VCaP (cell line): ENCODE measurements around the gene KPNA2.

Source experiments
- H3K27ac ChIP-seq: fragments of 450-650 bp; 2 replicates; pipeline ENCODE4 v1.5.1; 2017
- TF ChIP-seq, protein P1 (sequence below): fragments of 450-650 bp; conservative IDR thresholded peaks from 2 replicates; pipeline ENCODE4 v1.5.1; 2017; ENCODE audit warnings: mild to moderate bottlenecking, moderate library complexity

Gene KPNA2

DNA sequence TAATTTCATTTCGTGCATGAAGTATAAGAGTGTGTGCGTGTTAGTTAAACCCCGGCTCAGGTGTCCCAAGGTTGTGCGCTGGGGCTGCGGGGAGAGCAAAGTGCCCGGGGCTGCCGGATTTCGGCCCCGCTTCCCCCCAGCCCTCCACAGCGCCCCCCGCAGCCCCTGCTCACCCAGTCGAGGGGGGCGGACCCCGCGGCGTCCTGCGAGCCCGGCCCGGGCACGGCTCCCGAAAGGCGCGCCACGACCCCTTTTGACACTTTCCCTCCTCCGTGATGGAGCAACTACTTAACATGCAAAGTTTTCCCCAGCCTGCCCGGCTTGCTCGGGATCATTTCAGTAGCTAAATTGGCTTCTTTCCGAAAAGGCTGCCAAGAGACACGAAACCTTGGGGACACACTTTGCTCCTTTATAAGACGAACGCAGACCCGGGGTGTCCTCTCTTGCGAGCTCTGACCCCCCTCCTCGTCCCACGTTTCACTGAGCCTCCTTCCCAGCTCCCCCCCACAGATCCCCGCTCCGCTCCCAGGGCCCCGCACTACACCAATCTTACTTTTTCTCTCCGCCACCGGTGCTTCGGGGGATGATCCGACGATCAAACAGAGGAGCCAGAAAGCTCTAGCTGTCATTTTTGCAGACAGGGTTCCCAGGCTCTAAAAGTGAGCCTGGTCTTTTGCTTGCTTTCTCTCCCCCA, 39.8 kb upstream of the KPNA2 start:
- TF ChIP-seq, protein P1, sequence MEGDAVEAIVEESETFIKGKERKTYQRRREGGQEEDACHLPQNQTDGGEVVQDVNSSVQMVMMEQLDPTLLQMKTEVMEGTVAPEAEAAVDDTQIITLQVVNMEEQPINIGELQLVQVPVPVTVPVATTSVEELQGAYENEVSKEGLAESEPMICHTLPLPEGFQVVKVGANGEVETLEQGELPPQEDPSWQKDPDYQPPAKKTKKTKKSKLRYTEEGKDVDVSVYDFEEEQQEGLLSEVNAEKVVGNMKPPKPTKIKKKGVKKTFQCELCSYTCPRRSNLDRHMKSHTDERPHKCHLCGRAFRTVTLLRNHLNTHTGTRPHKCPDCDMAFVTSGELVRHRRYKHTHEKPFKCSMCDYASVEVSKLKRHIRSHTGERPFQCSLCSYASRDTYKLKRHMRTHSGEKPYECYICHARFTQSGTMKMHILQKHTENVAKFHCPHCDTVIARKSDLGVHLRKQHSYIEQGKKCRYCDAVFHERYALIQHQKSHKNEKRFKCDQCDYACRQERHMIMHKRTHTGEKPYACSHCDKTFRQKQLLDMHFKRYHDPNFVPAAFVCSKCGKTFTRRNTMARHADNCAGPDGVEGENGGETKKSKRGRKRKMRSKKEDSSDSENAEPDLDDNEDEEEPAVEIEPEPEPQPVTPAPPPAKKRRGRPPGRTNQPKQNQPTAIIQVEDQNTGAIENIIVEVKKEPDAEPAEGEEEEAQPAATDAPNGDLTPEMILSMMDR = no peak
- peak overlapping the region; percentile 31; the same call in 1 of the 2 replicates for H3K27ac ChIP-seq

DNA sequence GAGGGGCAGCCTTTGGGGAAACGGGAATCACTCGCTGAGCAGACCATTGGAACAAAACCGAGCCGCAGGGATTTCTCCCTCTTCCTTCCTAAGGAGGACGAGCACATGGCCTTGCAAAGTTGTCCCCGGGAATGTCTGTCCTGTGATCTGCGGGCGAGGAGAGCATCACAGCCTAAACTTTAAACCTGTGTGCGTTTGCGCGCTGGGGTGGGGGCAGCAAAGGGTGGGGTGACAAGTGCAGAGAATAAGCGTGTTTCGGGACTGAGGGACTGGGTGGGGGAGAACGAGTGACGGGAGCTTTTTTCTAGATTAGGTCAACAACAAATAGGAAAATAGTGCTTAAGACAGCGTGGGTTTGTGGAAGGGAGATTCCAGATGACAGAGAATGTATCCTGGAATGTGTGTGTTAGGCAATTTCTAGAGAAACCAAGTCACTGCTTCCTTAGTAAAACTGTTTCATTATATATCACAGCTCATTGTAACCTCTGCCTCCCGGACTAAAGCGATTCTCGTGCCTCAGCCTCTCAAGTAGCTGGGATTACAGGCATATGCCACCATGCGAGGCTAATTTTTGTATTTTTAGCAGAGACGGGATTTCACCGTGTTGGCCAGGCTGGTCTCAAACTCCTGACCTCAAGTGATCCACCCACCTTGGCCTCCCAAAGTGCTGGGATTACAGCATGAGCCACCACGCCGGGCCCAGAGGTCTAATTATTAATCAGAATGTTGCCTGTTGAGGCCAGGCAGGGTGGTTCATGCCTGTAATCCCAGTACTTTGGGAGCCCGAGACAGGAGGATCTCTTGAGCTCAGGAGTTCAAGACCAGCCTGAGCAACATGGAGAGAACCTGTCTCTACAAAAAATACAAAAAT, 39.0 kb upstream of the KPNA2 start, which contains the start of gene C17orf58:
C17orf58 (minus strand) TSS at position 169 of the 871 bp plus-strand sequence. CDS start 271 bp downstream, outside the sequence.
- peak within 1 kb of the TSS; percentile 31; the same call in 1 of the 2 replicates for H3K27ac ChIP-seq

DNA sequence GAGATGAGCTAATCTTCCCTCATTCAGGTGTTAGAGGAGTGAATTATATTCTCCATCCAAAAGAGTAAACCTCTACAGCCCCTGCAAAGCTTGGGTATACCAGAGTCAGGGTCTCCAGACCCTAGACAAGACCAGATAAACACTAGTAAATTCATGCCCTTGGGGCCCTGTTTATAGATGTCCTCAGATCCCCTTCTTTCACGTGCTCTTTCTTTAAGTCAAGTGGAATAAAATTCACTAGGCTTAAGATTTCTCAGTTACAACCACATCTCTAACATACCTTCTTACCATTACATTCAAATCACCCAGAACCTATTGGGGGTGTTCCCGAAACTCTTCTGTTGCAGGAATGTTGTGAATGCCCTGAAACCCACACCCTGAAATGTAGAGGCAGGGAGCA, 37.1 kb upstream of the KPNA2 start:
- TF ChIP-seq, protein P1 = no peak

DNA sequence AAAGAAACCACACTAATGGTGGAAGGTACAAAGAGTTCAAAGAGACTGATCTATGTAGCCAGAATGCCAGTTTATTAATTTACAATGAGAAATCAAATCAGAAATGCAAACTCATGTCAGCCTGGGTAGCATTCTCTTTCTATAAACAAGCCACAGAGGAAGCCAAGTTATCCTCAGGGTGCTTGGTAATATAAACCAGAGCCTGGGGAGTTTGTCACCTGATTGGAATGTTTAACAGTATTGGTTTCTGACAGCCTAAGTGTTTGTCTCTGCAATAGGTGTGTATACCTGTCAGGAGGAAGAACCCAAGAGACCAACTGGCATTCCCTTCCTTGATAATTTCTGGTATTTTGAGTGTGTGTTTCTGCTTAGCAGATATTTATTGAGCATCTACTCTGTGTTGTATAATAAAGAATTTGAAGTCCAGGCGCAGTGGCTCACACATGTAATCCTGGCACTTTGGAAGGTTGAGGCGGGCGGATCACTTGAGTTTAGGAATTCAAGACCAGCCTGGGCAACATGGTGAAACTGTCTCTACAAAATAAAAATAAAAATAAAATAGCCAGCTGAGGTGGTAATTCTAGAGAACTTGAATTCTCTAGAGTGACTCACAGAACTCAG, 36.1 kb upstream of the KPNA2 start:
- no peak overlapping the region for H3K27ac ChIP-seq
- TF ChIP-seq, protein P1 = no peak

More for the DNA sequence above, 37.1 kb upstream of the KPNA2 start:
- H3K27ac ChIP-seq = no peak overlapping the region

DNA sequence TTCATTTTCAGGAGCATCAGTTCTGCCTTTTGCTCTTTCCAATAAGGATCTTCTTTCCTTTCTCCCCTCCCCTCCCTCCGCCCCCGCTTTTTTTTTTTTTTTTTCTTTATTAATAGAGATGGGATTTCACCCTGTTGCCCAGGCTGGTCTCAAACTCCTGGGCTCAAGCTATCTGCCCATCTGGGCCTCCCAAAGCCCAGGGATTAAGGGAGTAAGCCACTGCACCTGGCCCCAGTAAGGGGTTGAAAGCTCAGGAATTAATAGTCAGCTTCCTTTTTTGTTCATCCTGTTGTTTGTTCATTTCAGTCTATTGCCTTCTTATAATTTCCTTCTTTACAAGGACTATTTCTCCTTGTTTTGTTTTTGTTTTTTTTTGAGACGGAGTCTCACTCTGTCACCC, 31.3 kb upstream of the KPNA2 start:
- no peak overlapping the region for H3K27ac ChIP-seq
- TF ChIP-seq, protein P1 = no peak

DNA sequence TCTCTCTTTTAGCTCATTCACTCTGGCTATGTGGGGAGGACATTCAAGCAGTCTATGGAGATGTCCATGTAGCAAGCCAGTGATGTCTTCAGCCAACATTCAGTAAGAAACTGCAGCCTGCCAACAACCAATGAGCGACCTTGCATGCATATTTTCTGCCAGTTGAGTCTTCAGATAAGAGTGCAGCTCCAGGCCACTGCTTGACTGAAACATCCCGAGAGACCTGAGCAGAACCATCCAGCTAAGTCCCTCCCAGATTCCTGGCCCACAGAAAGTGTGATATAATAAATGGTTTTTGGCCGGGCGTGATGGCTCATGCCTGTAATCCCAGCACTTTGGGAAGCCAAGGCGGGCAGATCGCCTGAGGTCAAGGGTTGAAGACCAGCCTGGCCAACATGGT, 28.7 kb upstream of the KPNA2 start:
- H3K27ac ChIP-seq = no peak overlapping the region
- TF ChIP-seq, protein P1 = no peak

DNA sequence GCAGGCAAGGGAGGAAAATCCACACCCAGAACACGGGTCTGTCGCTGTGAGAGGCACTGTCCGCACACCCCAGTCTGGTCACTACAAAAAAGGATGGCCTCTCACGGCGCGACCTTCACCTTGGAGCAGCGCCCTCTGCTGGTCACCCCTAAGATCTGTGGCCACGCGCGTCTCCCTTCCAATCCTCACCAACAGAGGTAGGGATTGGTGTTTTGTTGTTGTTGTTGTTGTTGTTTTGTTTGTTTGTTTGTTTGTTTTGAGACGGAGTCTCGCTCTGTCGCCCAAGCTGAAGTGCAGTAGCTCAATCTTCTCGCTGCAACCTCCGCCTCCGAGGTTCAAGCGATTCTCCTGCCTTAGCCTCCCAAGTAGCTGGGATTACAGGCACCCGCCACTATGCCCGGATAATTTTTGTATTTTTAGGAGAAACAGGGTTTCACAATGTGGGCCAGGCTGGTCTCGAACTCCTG, 24.3 kb upstream of the KPNA2 start:
- TF ChIP-seq, protein P1 = peak; percentile 49
- H3K27ac ChIP-seq = no peak overlapping the region
